Spleen (tissue), 7 donors: ENCODE measurements around the gene MREG.

Experiments
- POLR2A ChIP-seq, 3 donors: fragments of 450-650 bp; IDR thresholded peaks; one replicate each; pipeline ENCODE4 v1.5.1; 2017; ENCODE audit warnings: antibody characterized with exemption in 3 of 3, mild to moderate bottlenecking in 1 of 3
- TF ChIP-seq, protein P1 (sequence below), 11 experiments: fragments of 200-600 bp in 7 of 11; fragments of 450-650 bp in 4 of 11; sonication (generic) in 4 of 11; IDR thresholded peaks in 8 of 11; conservative IDR thresholded peaks in 3 of 11; 1 replicate in 7 of 11; 2 replicates in 4 of 11; pipeline versions ENCODE4 v1.4.0 to v1.8.0; 2016 to 2021; ENCODE audit warnings: antibody characterized with exemption in 11 of 11, inconsistent platforms in 4 of 11, mild to moderate bottlenecking in 1 of 11
- donor health status: DM: no; HTN: no; CAD: no; lungs with moderate emphysema.
- donor health status: DM: no; HTN: no; CAD: no.
- donor health status: DM: no; HTN: no; CAD: no.

- TF ChIP-seq, protein P1, sequence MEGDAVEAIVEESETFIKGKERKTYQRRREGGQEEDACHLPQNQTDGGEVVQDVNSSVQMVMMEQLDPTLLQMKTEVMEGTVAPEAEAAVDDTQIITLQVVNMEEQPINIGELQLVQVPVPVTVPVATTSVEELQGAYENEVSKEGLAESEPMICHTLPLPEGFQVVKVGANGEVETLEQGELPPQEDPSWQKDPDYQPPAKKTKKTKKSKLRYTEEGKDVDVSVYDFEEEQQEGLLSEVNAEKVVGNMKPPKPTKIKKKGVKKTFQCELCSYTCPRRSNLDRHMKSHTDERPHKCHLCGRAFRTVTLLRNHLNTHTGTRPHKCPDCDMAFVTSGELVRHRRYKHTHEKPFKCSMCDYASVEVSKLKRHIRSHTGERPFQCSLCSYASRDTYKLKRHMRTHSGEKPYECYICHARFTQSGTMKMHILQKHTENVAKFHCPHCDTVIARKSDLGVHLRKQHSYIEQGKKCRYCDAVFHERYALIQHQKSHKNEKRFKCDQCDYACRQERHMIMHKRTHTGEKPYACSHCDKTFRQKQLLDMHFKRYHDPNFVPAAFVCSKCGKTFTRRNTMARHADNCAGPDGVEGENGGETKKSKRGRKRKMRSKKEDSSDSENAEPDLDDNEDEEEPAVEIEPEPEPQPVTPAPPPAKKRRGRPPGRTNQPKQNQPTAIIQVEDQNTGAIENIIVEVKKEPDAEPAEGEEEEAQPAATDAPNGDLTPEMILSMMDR (IDR thresholded peaks at IDR 0.05 in 8 of 11, conservative IDR thresholded peaks at IDR 0.05 in 3 of 11): no peak
- TF ChIP-seq POLR2A (IDR thresholded peaks at IDR 0.05): no peak
These were observed 18.4 kb downstream of the MREG start for GRCh38 chr2:215994911-215995310.
